ENCODE results near the gene GRID1.

GRCh38 chr10:86128360-86128759, 238.2 kb downstream of the GRID1 start:
- TF ChIP-seq POLR2A (IDR thresholded peaks at IDR 0.05) (no peak), CTCF (IDR thresholded peaks at IDR 0.05) (no peak)

Data from lower leg skin (tissue), 3 donors.